ENCODE results near the gene REEP3. TPM values are rescaled to one million over a fixed set of nuclear protein-coding genes. Genes with fewer than 3 reads are reported as not detected.

Gene REEP3
- polyA plus RNA-seq, 1 donor from 2014 or later, result 6.9 TPM

DNA sequence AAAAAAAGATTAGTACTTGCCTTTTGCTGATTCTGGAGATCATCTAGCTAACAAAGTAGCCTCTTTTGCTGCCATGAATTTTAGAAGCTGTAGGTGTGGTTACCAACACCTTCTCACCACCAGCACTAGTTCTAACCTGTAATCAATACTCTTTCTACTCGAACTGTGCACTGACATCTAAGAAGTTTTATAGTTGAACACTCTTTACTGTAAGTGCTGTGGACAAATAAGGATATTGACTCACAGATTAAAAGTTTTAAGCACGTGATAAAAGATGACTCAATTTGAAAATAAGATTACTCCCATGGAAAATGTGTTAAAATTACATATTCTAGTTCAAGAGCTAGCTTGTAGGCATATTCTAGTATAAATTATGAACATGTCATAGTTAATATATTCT is 89.9 kb downstream of the REEP3 start:
- H3K4me2 ChIP-seq (ENCODE audit: low read length), result no peak overlapping the region
- no peaks in the 10 kb centered on the region for H3F3A ChIP-seq (ENCODE audit: insufficient read depth, low read length, poor library complexity, severe bottlenecking)
- TF ChIP-seq SMC3 (conservative IDR thresholded peaks at IDR 0.05; ENCODE audit: poor library complexity) (no peak), EZH2 (IDR thresholded peaks at IDR 0.05; ENCODE audit: borderline replicate concordance, insufficient read depth, low read length, poor library complexity, severe bottlenecking) (no peak), EP300 (conservative IDR thresholded peaks at IDR 0.05; ENCODE audit: poor library complexity, severe bottlenecking) (no peak), MXI1 (conservative IDR thresholded peaks at IDR 0.05; ENCODE audit: poor library complexity, severe bottlenecking) (no peak), RAD21 (conservative IDR thresholded peaks at IDR 0.05) (no peak)
- no peaks in the 10 kb centered on the region for H3K36me3 ChIP-seq (ENCODE audit: insufficient read depth, low read length)
- H3K9me2 ChIP-seq (ENCODE audit: insufficient read depth, low read length), result no peaks in the 10 kb centered on the region
- no peaks in the 10 kb centered on the region for H3K9me3 ChIP-seq (ENCODE audit: low read length)
- H4K20me1 ChIP-seq (ENCODE audit: insufficient read depth), result no peaks in the 10 kb centered on the region
- H3K4me3 ChIP-seq (ENCODE audit: low read length), result no peak overlapping the region
- no peak overlapping the region for H3K9ac ChIP-seq (ENCODE audit: low read length)
- H3K27ac ChIP-seq (ENCODE audit: low read length), result no peak overlapping the region
- H2AFZ ChIP-seq (ENCODE audit: low read depth, low read length), result no peak overlapping the region
- no peaks in the 10 kb centered on the region for H3K27me3 ChIP-seq (ENCODE audit: insufficient read depth, low read depth, low read length)
- H3K79me2 ChIP-seq (replicated peaks; ENCODE audit: insufficient read depth, low read length), result no peaks in the 10 kb centered on the region

DNA sequence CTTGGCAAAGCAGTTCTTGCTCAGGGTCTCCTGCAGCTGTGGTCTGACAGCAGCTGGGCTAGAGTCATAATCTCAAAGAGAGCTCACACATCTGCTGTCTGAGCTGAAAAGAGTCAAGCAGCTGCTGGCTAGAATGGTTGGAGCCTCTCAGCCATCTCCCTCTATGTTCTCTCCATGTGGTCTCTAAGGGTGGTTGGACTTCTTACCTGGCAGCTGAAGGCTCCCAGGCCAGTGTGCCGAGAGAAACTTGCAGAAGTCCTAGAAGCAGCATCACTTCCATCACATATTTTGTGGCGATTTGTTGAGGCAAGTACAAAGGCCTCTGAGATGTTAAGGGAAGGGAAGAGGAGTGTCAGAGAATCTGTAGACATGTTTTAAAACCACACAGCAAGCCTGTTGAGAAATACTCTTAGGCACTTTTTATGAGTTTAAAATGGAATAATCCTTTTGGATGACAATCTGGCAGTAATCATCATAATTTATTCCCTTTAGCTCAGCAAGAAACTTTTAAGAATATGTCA is 93.2 kb downstream of the REEP3 start:
- Histone ChIP-seq H3K4me3 (ENCODE audit: low read length) (no peak overlapping the region), H2AFZ (ENCODE audit: low read depth, low read length) (no peak overlapping the region), H3K79me2 (replicated peaks; ENCODE audit: insufficient read depth, low read length) (no peaks in the 10 kb centered on the region), H3K9me2 (ENCODE audit: insufficient read depth, low read length) (no peaks in the 10 kb centered on the region), H3K4me2 (ENCODE audit: low read length) (no peak overlapping the region), H3K27me3 (ENCODE audit: insufficient read depth, low read depth, low read length) (no peaks in the 10 kb centered on the region), H3K9ac (ENCODE audit: low read length) (no peak overlapping the region), H4K20me1 (ENCODE audit: insufficient read depth) (no peaks in the 10 kb centered on the region), H3K36me3 (ENCODE audit: insufficient read depth, low read length) (no peaks in the 10 kb centered on the region), H3K9me3 (ENCODE audit: low read length) (no peaks in the 10 kb centered on the region), H3K27ac (ENCODE audit: low read length) (no peak overlapping the region), H3F3A (ENCODE audit: insufficient read depth, low read length, poor library complexity, severe bottlenecking) (no peaks in the 10 kb centered on the region)
- TF ChIP-seq MXI1 (conservative IDR thresholded peaks at IDR 0.05; ENCODE audit: poor library complexity, severe bottlenecking) (no peak), EP300 (conservative IDR thresholded peaks at IDR 0.05; ENCODE audit: poor library complexity, severe bottlenecking) (no peak), POLR2AphosphoS5 (IDR thresholded peaks at IDR 0.05) (no peak), TAF1 (IDR thresholded peaks at IDR 0.05; ENCODE audit: low read depth) (no peak), SMC3 (conservative IDR thresholded peaks at IDR 0.05; ENCODE audit: poor library complexity) (no peak), RAD21 (conservative IDR thresholded peaks at IDR 0.05) (no peak), EZH2 (IDR thresholded peaks at IDR 0.05; ENCODE audit: borderline replicate concordance, insufficient read depth, low read length, poor library complexity, severe bottlenecking) (no peak)
- TF ChIP-seq, protein P1, sequence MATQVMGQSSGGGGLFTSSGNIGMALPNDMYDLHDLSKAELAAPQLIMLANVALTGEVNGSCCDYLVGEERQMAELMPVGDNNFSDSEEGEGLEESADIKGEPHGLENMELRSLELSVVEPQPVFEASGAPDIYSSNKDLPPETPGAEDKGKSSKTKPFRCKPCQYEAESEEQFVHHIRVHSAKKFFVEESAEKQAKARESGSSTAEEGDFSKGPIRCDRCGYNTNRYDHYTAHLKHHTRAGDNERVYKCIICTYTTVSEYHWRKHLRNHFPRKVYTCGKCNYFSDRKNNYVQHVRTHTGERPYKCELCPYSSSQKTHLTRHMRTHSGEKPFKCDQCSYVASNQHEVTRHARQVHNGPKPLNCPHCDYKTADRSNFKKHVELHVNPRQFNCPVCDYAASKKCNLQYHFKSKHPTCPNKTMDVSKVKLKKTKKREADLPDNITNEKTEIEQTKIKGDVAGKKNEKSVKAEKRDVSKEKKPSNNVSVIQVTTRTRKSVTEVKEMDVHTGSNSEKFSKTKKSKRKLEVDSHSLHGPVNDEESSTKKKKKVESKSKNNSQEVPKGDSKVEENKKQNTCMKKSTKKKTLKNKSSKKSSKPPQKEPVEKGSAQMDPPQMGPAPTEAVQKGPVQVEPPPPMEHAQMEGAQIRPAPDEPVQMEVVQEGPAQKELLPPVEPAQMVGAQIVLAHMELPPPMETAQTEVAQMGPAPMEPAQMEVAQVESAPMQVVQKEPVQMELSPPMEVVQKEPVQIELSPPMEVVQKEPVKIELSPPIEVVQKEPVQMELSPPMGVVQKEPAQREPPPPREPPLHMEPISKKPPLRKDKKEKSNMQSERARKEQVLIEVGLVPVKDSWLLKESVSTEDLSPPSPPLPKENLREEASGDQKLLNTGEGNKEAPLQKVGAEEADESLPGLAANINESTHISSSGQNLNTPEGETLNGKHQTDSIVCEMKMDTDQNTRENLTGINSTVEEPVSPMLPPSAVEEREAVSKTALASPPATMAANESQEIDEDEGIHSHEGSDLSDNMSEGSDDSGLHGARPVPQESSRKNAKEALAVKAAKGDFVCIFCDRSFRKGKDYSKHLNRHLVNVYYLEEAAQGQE (IDR thresholded peaks at IDR 0.05; ENCODE audit: borderline replicate concordance), result no peak
- TF ChIP-seq, protein P2, sequence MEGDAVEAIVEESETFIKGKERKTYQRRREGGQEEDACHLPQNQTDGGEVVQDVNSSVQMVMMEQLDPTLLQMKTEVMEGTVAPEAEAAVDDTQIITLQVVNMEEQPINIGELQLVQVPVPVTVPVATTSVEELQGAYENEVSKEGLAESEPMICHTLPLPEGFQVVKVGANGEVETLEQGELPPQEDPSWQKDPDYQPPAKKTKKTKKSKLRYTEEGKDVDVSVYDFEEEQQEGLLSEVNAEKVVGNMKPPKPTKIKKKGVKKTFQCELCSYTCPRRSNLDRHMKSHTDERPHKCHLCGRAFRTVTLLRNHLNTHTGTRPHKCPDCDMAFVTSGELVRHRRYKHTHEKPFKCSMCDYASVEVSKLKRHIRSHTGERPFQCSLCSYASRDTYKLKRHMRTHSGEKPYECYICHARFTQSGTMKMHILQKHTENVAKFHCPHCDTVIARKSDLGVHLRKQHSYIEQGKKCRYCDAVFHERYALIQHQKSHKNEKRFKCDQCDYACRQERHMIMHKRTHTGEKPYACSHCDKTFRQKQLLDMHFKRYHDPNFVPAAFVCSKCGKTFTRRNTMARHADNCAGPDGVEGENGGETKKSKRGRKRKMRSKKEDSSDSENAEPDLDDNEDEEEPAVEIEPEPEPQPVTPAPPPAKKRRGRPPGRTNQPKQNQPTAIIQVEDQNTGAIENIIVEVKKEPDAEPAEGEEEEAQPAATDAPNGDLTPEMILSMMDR (IDR thresholded peaks at IDR 0.05; ENCODE audit: poor library complexity, severe bottlenecking), result no peak
